IMR-90 (cell line): ENCODE results near the gene PTEN.

Experiments used
- BHLHE40 ChIP-seq: fragments of 150-350 bp; IDR thresholded peaks from 2 replicates; pipeline ENCODE4 v1.6.1; 2016; ENCODE audit warnings: mild to moderate bottlenecking, low read depth, low read length
- CEBPB ChIP-seq: IDR thresholded peaks from 2 replicates; pipeline ENCODE4 v1.6.1; 2012; ENCODE audit warnings: low read depth, low read length, improper control_type of control experiment
- CTCF ChIP-seq: conservative IDR thresholded peaks from 2 replicates; pipeline ENCODE4 v1.5.1; 2012; ENCODE audit warnings: mild to moderate bottlenecking, low read depth, low read length, improper control_type of control experiment
- FOS ChIP-seq: fragments of 150-350 bp; IDR thresholded peaks from 2 replicates; pipeline ENCODE4 v1.6.1; 2016; ENCODE audit warnings: low read depth, low read length
- MXI1 ChIP-seq: IDR thresholded peaks from 2 replicates; pipeline ENCODE4 v1.6.1; 2012; ENCODE audit warnings: low read depth, mild to moderate bottlenecking, low read length, moderate library complexity, borderline replicate concordance
- POLR2A ChIP-seq: IDR thresholded peaks from 2 replicates; pipeline ENCODE4 v1.6.1; 2012; ENCODE audit warnings: mild to moderate bottlenecking, low read depth, low read length
- RAD21 ChIP-seq: IDR thresholded peaks from 2 replicates; pipeline ENCODE4 v1.6.1; 2012; ENCODE audit warnings: low read length, improper control_type of control experiment
- RCOR1 ChIP-seq: IDR thresholded peaks from 2 replicates; pipeline ENCODE4 v1.6.1; 2012; ENCODE audit warnings: mild to moderate bottlenecking, low read length, improper control_type of control experiment; ENCODE audit not compliant: insufficient replicate concordance
- RFX5 ChIP-seq: IDR thresholded peaks from 2 replicates; pipeline ENCODE4 v1.8.0; 2012; ENCODE audit warnings: low read depth, mild to moderate bottlenecking, low read length, moderate library complexity
- SMC3 ChIP-seq: fragments of 150-350 bp; IDR thresholded peaks from 2 replicates; pipeline ENCODE4 v1.6.1; 2016; ENCODE audit warnings: low read depth, mild to moderate bottlenecking, antibody characterized with exemption, low read length, moderate library complexity
- USF2 ChIP-seq: fragments of 150-350 bp; IDR thresholded peaks from 2 replicates; pipeline ENCODE4 v1.6.1; 2017; ENCODE audit warnings: mild to moderate bottlenecking, antibody characterized with exemption, low read length, low read depth

- no peak for TF ChIP-seq POLR2A
- no peak for TF ChIP-seq CTCF
- TF ChIP-seq MXI1 = no peak
- TF ChIP-seq RFX5 = no peak
- TF ChIP-seq RAD21 = no peak
- no peak for TF ChIP-seq CEBPB
- no peak for TF ChIP-seq RCOR1
- no peak for TF ChIP-seq SMC3
- TF ChIP-seq USF2 = no peak
- no peak for TF ChIP-seq BHLHE40
- TF ChIP-seq FOS = no peak
Measured at GRCh38 chr10:87836098-87836497, 27.3 kb upstream of the PTEN start.
